ENCODE measurements around the gene CIPC. TPM values are rescaled to one million over a fixed set of nuclear protein-coding genes. Genes with fewer than 3 reads are reported as not detected.

The CIPC gene
- total and polyA plus RNA-seq, 2 of the 13 experiments (the other 11 are each of a cell fraction or from before 2014, with no cell fraction given), result 7.6 to 13.9 TPM

DNA sequence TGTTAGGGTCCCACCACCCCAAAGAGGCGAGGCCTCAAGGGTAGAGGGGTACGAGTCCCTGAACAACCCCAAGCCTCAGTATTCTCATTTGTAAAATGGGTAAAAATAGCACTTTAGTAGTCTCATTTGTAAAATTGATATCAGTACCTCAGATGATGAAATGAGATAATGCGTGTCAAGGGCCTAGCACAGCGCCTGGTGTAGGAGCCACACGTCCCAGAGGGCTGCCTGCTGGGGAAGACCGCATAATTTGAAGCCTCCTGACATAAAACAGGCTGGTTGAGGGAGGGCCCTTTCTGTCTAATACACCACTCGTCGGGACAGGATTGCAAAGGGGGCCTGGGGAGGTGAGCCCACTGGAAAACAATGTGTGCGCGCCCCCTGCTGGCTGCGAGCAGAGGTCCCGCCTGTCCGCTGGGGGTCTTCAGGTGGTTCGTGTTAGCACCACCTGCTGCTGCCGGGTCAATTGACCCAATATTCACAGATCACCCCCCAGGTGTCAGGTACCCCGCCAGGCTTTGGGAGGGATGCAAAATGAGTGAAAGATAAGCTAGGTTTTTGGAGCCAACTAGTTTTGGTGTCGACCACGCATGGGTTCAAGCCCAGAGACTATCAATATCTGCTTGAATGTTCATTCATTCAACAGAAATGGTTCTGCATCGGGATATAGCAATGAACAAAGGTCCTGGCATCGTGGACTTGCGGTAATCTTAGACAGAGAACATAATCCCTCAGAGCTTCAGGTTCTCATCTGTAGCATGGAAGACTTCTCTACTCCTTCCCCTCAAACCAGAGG lies 44.8 kb upstream of the CIPC start (continued):
- TF ChIP-seq, protein P1, sequence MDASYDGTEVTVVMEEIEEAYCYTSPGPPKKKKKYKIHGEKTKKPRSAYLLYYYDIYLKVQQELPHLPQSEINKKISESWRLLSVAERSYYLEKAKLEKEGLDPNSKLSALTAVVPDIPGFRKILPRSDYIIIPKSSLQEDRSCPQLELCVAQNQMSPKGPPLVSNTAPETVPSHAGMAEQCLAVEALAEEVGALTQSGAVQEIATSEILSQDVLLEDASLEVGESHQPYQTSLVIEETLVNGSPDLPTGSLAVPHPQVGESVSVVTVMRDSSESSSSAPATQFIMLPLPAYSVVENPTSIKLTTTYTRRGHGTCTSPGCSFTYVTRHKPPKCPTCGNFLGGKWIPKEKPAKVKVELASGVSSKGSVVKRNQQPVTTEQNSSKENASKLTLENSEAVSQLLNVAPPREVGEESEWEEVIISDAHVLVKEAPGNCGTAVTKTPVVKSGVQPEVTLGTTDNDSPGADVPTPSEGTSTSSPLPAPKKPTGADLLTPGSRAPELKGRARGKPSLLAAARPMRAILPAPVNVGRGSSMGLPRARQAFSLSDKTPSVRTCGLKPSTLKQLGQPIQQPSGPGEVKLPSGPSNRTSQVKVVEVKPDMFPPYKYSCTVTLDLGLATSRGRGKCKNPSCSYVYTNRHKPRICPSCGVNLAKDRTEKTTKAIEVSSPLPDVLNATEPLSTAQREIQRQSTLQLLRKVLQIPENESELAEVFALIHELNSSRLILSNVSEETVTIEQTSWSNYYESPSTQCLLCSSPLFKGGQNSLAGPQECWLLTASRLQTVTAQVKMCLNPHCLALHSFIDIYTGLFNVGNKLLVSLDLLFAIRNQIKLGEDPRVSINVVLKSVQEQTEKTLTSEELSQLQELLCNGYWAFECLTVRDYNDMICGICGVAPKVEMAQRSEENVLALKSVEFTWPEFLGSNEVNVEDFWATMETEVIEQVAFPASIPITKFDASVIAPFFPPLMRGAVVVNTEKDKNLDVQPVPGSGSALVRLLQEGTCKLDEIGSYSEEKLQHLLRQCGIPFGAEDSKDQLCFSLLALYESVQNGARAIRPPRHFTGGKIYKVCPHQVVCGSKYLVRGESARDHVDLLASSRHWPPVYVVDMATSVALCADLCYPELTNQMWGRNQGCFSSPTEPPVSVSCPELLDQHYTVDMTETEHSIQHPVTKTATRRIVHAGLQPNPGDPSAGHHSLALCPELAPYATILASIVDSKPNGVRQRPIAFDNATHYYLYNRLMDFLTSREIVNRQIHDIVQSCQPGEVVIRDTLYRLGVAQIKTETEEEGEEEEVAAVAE (CRISPR knock-in tag; IDR thresholded peaks at IDR 0.05; ENCODE audit: borderline replicate concordance), result no peak
- TF ChIP-seq KLF13 (CRISPR knock-in tag; IDR thresholded peaks at IDR 0.05) (no peak), MTA1 (CRISPR knock-in tag; IDR thresholded peaks at IDR 0.05; ENCODE audit: borderline replicate concordance) (no peak), ARNT (IDR thresholded peaks at IDR 0.05) (no peak), TBX2 (CRISPR knock-in tag; IDR thresholded peaks at IDR 0.05; ENCODE audit: borderline replicate concordance) (peak; percentile 49; the same call in 1 of the 2 replicates), ETV6 (CRISPR knock-in tag; conservative IDR thresholded peaks at IDR 0.05) (0 out of 2 replicates have a peak, but pooled peaks have one; percentile 39), ZFP41 (CRISPR knock-in tag; IDR thresholded peaks at IDR 0.05; ENCODE audit: borderline replicate concordance) (no peak), RBFOX2 (IDR thresholded peaks at IDR 0.05; ENCODE audit: low read depth, low read length) (no peak), ZNF263 (CRISPR knock-in tag; IDR thresholded peaks at IDR 0.05) (no peak), NR1H2 (CRISPR knock-in tag; IDR thresholded peaks at IDR 0.05; ENCODE audit: borderline replicate concordance, low read depth) (no peak), ZNF629 (CRISPR knock-in tag; conservative IDR thresholded peaks at IDR 0.05) (peak; percentile 55; the same call in 1 of the 2 replicates), THYN1 (CRISPR knock-in tag; IDR thresholded peaks at IDR 0.05; ENCODE audit: borderline replicate concordance, low read depth) (no peak), ISL2 (CRISPR knock-in tag; IDR thresholded peaks at IDR 0.05) (no peak), STAT5B (CRISPR knock-in tag; IDR thresholded peaks at IDR 0.05) (no peak), HOXA3 (CRISPR knock-in tag; IDR thresholded peaks at IDR 0.05) (no peak), JUND (CRISPR knock-in tag; IDR thresholded peaks at IDR 0.05) (no peak), ZNF574 (CRISPR knock-in tag; IDR thresholded peaks at IDR 0.05) (no peak)
- TF ChIP-seq, protein P2, sequence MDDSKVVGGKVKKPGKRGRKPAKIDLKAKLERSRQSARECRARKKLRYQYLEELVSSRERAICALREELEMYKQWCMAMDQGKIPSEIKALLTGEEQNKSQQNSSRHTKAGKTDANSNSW (CRISPR knock-in tag; IDR thresholded peaks at IDR 0.05; ENCODE audit: borderline replicate concordance), result no peak
- TF ChIP-seq, protein P3, sequence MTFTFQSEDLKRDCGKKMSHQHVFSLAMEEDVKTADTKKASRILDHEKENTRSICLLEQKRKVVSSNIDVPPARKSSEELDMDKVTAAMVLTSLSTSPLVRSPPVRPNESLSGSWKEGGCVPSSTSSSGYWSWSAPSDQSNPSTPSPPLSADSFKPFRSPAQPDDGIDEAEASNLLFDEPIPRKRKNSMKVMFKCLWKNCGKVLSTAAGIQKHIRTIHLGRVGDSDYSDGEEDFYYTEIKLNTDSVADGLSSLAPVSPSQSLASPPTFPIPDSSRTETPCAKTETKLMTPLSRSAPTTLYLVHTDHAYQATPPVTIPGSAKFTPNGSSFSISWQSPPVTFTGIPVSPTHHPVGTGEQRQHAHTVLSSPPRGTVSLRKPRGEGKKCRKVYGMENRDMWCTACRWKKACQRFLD (CRISPR knock-in tag; IDR thresholded peaks at IDR 0.05; ENCODE audit: borderline replicate concordance), result no peak
- TF ChIP-seq, protein P4, sequence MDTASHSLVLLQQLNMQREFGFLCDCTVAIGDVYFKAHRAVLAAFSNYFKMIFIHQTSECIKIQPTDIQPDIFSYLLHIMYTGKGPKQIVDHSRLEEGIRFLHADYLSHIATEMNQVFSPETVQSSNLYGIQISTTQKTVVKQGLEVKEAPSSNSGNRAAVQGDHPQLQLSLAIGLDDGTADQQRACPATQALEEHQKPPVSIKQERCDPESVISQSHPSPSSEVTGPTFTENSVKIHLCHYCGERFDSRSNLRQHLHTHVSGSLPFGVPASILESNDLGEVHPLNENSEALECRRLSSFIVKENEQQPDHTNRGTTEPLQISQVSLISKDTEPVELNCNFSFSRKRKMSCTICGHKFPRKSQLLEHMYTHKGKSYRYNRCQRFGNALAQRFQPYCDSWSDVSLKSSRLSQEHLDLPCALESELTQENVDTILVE (CRISPR knock-in tag; IDR thresholded peaks at IDR 0.05), result peak; percentile 59; the same call in 1 of the 2 replicates
